Breast epithelium (tissue), 4 donors: ENCODE results near the gene DIMT1. TPM values are rescaled to one million over a fixed set of nuclear protein-coding genes. Genes with fewer than 3 reads are reported as not detected.

ENCODE experiments used
- DNase-seq, 2 donors: peaks; one replicate each; pipeline ENCODE4 v3.0.0-alpha.2; 2019; ENCODE audit warnings: low spot score in 2 of 2
- H3K27ac ChIP-seq, 2 donors: fragments of 200-600 bp; sonication (generic) in 1 of 2; one replicate each; pipeline ENCODE4 v1.5.1; 2016 to 2019; ENCODE audit warnings: mild to moderate bottlenecking in 1 of 2
- H3K27me3 ChIP-seq, 2 donors: fragments of 200-600 bp; sonication (generic) in 1 of 2; one replicate each; pipeline versions ENCODE4 v1.5.1 to v1.6.0; 2017 to 2019; ENCODE audit warnings: control low read depth in 1 of 2, mild to moderate bottlenecking in 1 of 2
- H3K36me3 ChIP-seq: fragments of 200-600 bp; one replicate; pipeline ENCODE4 v1.5.1; 2019
- H3K4me1 ChIP-seq, 2 donors: fragments of 200-600 bp; sonication (generic); one replicate each; pipeline ENCODE4 v1.5.1; 2016 to 2019; ENCODE audit warnings: control low read depth in 1 of 2
- H3K4me3 ChIP-seq, 3 donors: fragments of 200-600 bp; sonication (generic); 1 replicate in 2 of 3; 2 replicates in 1 of 3; pipeline ENCODE4 v1.5.1; 2016 to 2019; ENCODE audit warnings: mild to moderate bottlenecking in 3 of 3, moderate library complexity in 2 of 3
- H3K9me3 ChIP-seq, 2 donors: fragments of 200-600 bp; sonication (generic) in 1 of 2; one replicate each; pipeline ENCODE4 v1.5.1; 2016 to 2019; ENCODE audit warnings: control low read depth in 1 of 2
- CTCF ChIP-seq, 3 donors: fragments of 450-650 bp; IDR thresholded peaks; one replicate each; pipeline ENCODE4 v1.5.1; 2016 to 2017; ENCODE audit warnings: antibody characterized with exemption in 3 of 3, mild to moderate bottlenecking in 3 of 3, moderate library complexity in 3 of 3
- POLR2A ChIP-seq: fragments of 450-650 bp; IDR thresholded peaks from one replicate; pipeline ENCODE4 v1.6.1; 2016; ENCODE audit warnings: antibody characterized with exemption, mild to moderate bottlenecking, moderate library complexity
- POLR2AphosphoS5 ChIP-seq, 3 donors: sonication (generic); formaldehyde crosslinking; IDR thresholded peaks; one replicate each; pipeline ENCODE4 v1.6.1; 2017; ENCODE audit warnings: antibody characterized with exemption in 3 of 3
- intact Hi-C: fragments of 100-400 bp; cut with DNase I; formaldehyde crosslinking; loops from one replicate; pipeline ENCODE4 v1.15.1; 2023; ENCODE audit warnings: low total_unique reads
- total RNA-seq, 3 donors: library from RNA; depleted of rRNA; stranded (reverse); fragments of >200 nt; gene quantifications; one replicate each; pipeline ENCODE4 v1.1.0, GENCODE V29; 2016

DIMT1 gene
- 10 to 100 TPM; 34.5 to 38.3 (median 38.1) TPM for total RNA-seq

- DNase-seq, result peak; percentile 94 to 96
- H3K9me3 ChIP-seq, result no peaks in the 10 kb centered on the region
- TF ChIP-seq CTCF (IDR thresholded peaks at IDR 0.05) (peak in 1 of 3 donors; percentile 11), POLR2A (peak; percentile 28), POLR2AphosphoS5 (IDR thresholded peaks at IDR 0.05) (peak; percentile 67 to 83 (median 67))
- intact Hi-C loops, result no loop called here
- H3K36me3 ChIP-seq, result no peaks in the 10 kb centered on the region
- H3K27me3 ChIP-seq, result no peaks in the 10 kb centered on the region
- H3K4me1 ChIP-seq, result no peaks in the 10 kb centered on the region
- H3K4me3 ChIP-seq, result peak within 1 kb of the TSS; percentile 81 to 92 (median 82)
- H3K27ac ChIP-seq, result peak within 1 kb of the TSS; percentile 92 to 95
Observed at GRCh38 chr5:62403411-62404250, at the start of gene DIMT1. Gene DIMT1, minus strand, starts transcription at chr5:62403905. Its CDS starts 133 bp downstream, at chr5:62403772.

- Histone ChIP-seq H3K4me1 (no peaks in the 10 kb centered on the region), H3K4me3 (no peak overlapping the region), H3K36me3 (no peaks in the 10 kb centered on the region), H3K27ac (no peak overlapping the region), H3K9me3 (no peaks in the 10 kb centered on the region), H3K27me3 (no peaks in the 10 kb centered on the region)
- no peak for DNase-seq
- no peak for TF ChIP-seq POLR2A
- no peak for TF ChIP-seq CTCF (IDR thresholded peaks at IDR 0.05)
- no peak for TF ChIP-seq POLR2AphosphoS5 (IDR thresholded peaks at IDR 0.05)
- intact Hi-C loops, result no loop called here
Observed at GRCh38 chr5:62450259-62450658, 46.6 kb upstream of the DIMT1 start.

GRCh38 chr5:62448528-62448927, 44.8 kb upstream of the DIMT1 start:
- Histone ChIP-seq H3K9me3 (no peaks in the 10 kb centered on the region), H3K4me3 (no peak overlapping the region), H3K27me3 (no peaks in the 10 kb centered on the region), H3K27ac (no peak overlapping the region), H3K36me3 (no peaks in the 10 kb centered on the region), H3K4me1 (no peaks in the 10 kb centered on the region)
- DNase-seq, result no peak
- no peak for TF ChIP-seq CTCF (IDR thresholded peaks at IDR 0.05)
- TF ChIP-seq POLR2A, result no peak
- TF ChIP-seq POLR2AphosphoS5 (IDR thresholded peaks at IDR 0.05), result no peak
- intact Hi-C loops, result no loop called here

GRCh38 chr5:62432621-62433064, 28.9 kb upstream of the DIMT1 start:
- H3K27me3 ChIP-seq, result no peaks in the 10 kb centered on the region
- H3K4me3 ChIP-seq, result no peak overlapping the region
- H3K27ac ChIP-seq, result peak overlapping the region in 1 of 2 donors; percentile 68
- H3K9me3 ChIP-seq, result no peaks in the 10 kb centered on the region
- H3K36me3 ChIP-seq, result no peaks in the 10 kb centered on the region
- intact Hi-C loops, result no loop called here
- peaks cover 0 to 4% of the 10 kb centered on the region in 2 donors for H3K4me1 ChIP-seq
- no peak for DNase-seq
- TF ChIP-seq POLR2A (no peak), CTCF (IDR thresholded peaks at IDR 0.05) (no peak), POLR2AphosphoS5 (IDR thresholded peaks at IDR 0.05) (no peak)
